HCT116 (cell line): ENCODE data around the gene GPT2. TPM values are rescaled to one million over a fixed set of nuclear protein-coding genes. Genes with fewer than 3 reads are reported as not detected.

Experiments
- ATAC-seq: fragments of 200-7000 bp; cut with Tn5 transposase; 2 replicates; pipeline ENCODE4 v1.9.1; 2020; ENCODE audit warnings: mild to moderate bottlenecking, moderate library complexity
- BruUV-seq: library from RNA; stranded (reverse); fragments of 400-500 nt; replicated peaks from 2 replicates; lab custom pipeline; 2021; lab: Mats Ljungman, UMichigan
- CTCF ChIA-PET: fragments of 300-600 bp; sonication (Branson Sonifier 250); formaldehyde crosslinking; loops from one replicate; lab custom pipeline; 2021; ENCODE audit warnings: antibody characterized with exemption; lab: Charles Lee
- POLR2A ChIA-PET: fragments of 300-600, 350-600 bp; sonication (Branson Sonifier 250); formaldehyde crosslinking; loops from one replicate; lab custom pipeline; 2021; ENCODE audit warnings: antibody characterized with exemption; lab: Charles Lee
- RAD21 ChIA-PET, 2 experiments: fragments of 300-600 bp; sonication (Branson Sonifier 250); formaldehyde crosslinking; loops; one replicate each; lab custom pipeline; 2023; ENCODE audit warnings: low total read pairs in 2 of 2; ENCODE audit not compliant: uncharacterized antibody in 2 of 2, unreplicated experiment in 2 of 2, low non-redundant PET in 1 of 2; lab: Charles Lee
- DNase-seq: peaks from one replicate; pipeline ENCODE4 v3.0.0-alpha.2; 2010; ENCODE audit warnings: low read depth, low spot score
- H2AFZ ChIP-seq: fragments of 200-600 bp; shearing (Covaris generic), sonication (generic); 2 replicates; pipeline ENCODE4 v1.6.1; 2017; ENCODE audit warnings: low read depth, mixed run types, mixed read lengths, antibody characterized with exemption, low read length; ENCODE audit not compliant: poor library complexity, severe bottlenecking
- H3K27ac ChIP-seq: 2 replicates; pipeline ENCODE4 v1.5.1; 2012; ENCODE audit warnings: low read depth, low read length
- H3K27me3 ChIP-seq: fragments of 200-600 bp; sonication (generic); 2 replicates; pipeline ENCODE4 v1.6.1; 2016; ENCODE audit warnings: mixed run types, low read length, mixed read lengths; ENCODE audit not compliant: insufficient read depth
- H3K36me3 ChIP-seq, 2 experiments: fragments of 200-500 bp in 1 of 2; fragments of 200-600 bp in 1 of 2; sonication (Bioruptor generic) in 1 of 2; sonication (generic) in 1 of 2; 2 replicates each; pipeline versions ENCODE4 v1.5.1 to v1.6.1; 2014 to 2016; ENCODE audit warnings: low read length in 2 of 2, inconsistent platforms in 1 of 2, mixed read lengths in 1 of 2, mixed run types in 1 of 2; ENCODE audit not compliant: insufficient read depth in 2 of 2, control insufficient read depth in 1 of 2
- H3K4me1 ChIP-seq, 2 experiments: fragments of 200-600 bp in 1 of 2; sonication (generic) in 1 of 2; 2 replicates each; pipeline versions ENCODE4 v1.5.1 to v1.6.1; 2012 to 2017; ENCODE audit warnings: low read length in 2 of 2, inconsistent platforms in 1 of 2, mild to moderate bottlenecking in 1 of 2, mixed read lengths in 1 of 2, mixed run types in 1 of 2, moderate library complexity in 1 of 2; ENCODE audit not compliant: insufficient read depth in 2 of 2, control insufficient read depth in 1 of 2
- H3K4me2 ChIP-seq: fragments of 200-600 bp; sonication (generic); 2 replicates; pipeline ENCODE4 v1.6.1; 2017; ENCODE audit warnings: mixed run types, low read length, mixed read lengths
- H3K4me3 ChIP-seq, 2 experiments: fragments of 200-600 bp in 1 of 2; sonication (generic) in 1 of 2; replicated peaks in 1 of 2; 2 replicates each; pipeline ENCODE4 v1.5.1; 2011 to 2016; ENCODE audit warnings: low read length in 2 of 2, control low read depth in 1 of 2, low read depth in 1 of 2, mild to moderate bottlenecking in 1 of 2, mixed read lengths in 1 of 2, mixed run types in 1 of 2
- H3K79me2 ChIP-seq: fragments of 200-600 bp; sonication (generic); 2 replicates; pipeline ENCODE4 v1.6.1; 2017; ENCODE audit warnings: mild to moderate bottlenecking, mixed run types, low read length, moderate library complexity, mixed read lengths; ENCODE audit not compliant: insufficient read depth
- H3K9ac ChIP-seq: fragments of 200-600 bp; sonication (generic); 2 replicates; pipeline ENCODE4 v1.6.1; 2016; ENCODE audit warnings: low read length, mixed read lengths
- H3K9me2 ChIP-seq: fragments of 200-600 bp; sonication (generic), shearing (Covaris generic); 2 replicates; pipeline ENCODE4 v1.6.1; 2017; ENCODE audit warnings: mixed run types, mild to moderate bottlenecking, moderate library complexity; ENCODE audit not compliant: insufficient read depth
- H3K9me3 ChIP-seq, 2 experiments: fragments of 200-500 bp in 1 of 2; fragments of 200-600 bp in 1 of 2; sonication (Bioruptor generic) in 1 of 2; sonication (generic) in 1 of 2; 2 replicates each; pipeline ENCODE4 v1.6.1; 2014 to 2017; ENCODE audit warnings: low read length in 2 of 2, mixed read lengths in 2 of 2, inconsistent platforms in 1 of 2, low read depth in 1 of 2, mild to moderate bottlenecking in 1 of 2, mixed run types in 1 of 2, moderate library complexity in 1 of 2; ENCODE audit not compliant: control insufficient read depth in 1 of 2, insufficient read depth in 1 of 2
- H4K20me1 ChIP-seq: fragments of 200-600 bp; sonication (generic), shearing (Covaris generic); 2 replicates; pipeline ENCODE4 v1.6.1; 2017; ENCODE audit warnings: mixed run types, mild to moderate bottlenecking, moderate library complexity; ENCODE audit not compliant: insufficient read depth
- CBX3 ChIP-seq: IDR thresholded peaks from 2 replicates; pipeline ENCODE4 v1.6.1; 2012; ENCODE audit warnings: low read depth
- ELF1 ChIP-seq: IDR thresholded peaks from 2 replicates; pipeline ENCODE4 v1.6.1; 2012; ENCODE audit warnings: low read depth, borderline replicate concordance
- EZH2 ChIP-seq: fragments of 200-600 bp; sonication (generic); IDR thresholded peaks from 2 replicates; pipeline ENCODE4 v1.6.1; 2017; ENCODE audit warnings: antibody characterized with exemption, mixed run types
- EZH2phosphoT487 ChIP-seq: fragments of 200-600 bp; IDR thresholded peaks from 2 replicates; pipeline ENCODE4 v1.6.1; 2018; ENCODE audit warnings: antibody characterized with exemption, borderline replicate concordance
- FOSL1 ChIP-seq: IDR thresholded peaks from 2 replicates; pipeline ENCODE4 v1.6.1; 2012; ENCODE audit warnings: low read depth
- JUND ChIP-seq: IDR thresholded peaks from 2 replicates; pipeline ENCODE4 v1.6.1; 2012
- POLR2A ChIP-seq: IDR thresholded peaks from 2 replicates; pipeline ENCODE4 v1.7.0; 2011; ENCODE audit warnings: borderline replicate concordance; ENCODE audit not compliant: insufficient read depth, insufficient read length; ENCODE audit errors: extremely low read depth
- SP1 ChIP-seq: IDR thresholded peaks from 2 replicates; pipeline ENCODE4 v1.6.1; 2012; ENCODE audit warnings: low read depth
- SRF ChIP-seq: IDR thresholded peaks from 2 replicates; pipeline ENCODE4 v1.6.1; 2012; ENCODE audit warnings: low read depth
- TCF7L2 ChIP-seq: IDR thresholded peaks from 2 replicates; pipeline ENCODE4 v1.7.0; 2011; ENCODE audit warnings: borderline replicate concordance, inconsistent platforms; ENCODE audit not compliant: insufficient read depth, insufficient read length; ENCODE audit errors: extremely low read depth
- YY1 ChIP-seq: IDR thresholded peaks from 2 replicates; pipeline ENCODE4 v1.6.1; 2011; ENCODE audit warnings: low read length, low read depth, moderate library complexity, mild to moderate bottlenecking; ENCODE audit not compliant: insufficient replicate concordance; ENCODE audit errors: extremely low read depth
- ZFX ChIP-seq: fragments of 450-650 bp; IDR thresholded peaks from 2 replicates; pipeline ENCODE4 v1.6.1; 2017
- ZNF274 ChIP-seq: fragments of 200-500 bp; sonication (Bioruptor generic); IDR thresholded peaks from 2 replicates; pipeline ENCODE4 v1.6.1; 2014; ENCODE audit warnings: mild to moderate bottlenecking, low read depth, low read length, inconsistent platforms
- intact Hi-C: fragments of 100-400 bp; cut with micrococcal nuclease; formaldehyde crosslinking; loops from 2 replicates; pipeline ENCODE4 v1.10.0; 2022
- total RNA-seq: library from RNA; stranded (reverse); gene quantifications from one replicate; pipeline ENCODE4 v1.2.1, GENCODE V29; 2021; ENCODE audit not compliant: unreplicated experiment
- TF ChIP-seq, protein P1 (sequence below): IDR thresholded peaks from 2 replicates; pipeline ENCODE4 v1.6.1; 2012
- TF ChIP-seq, protein P2 (sequence below): IDR thresholded peaks from 2 replicates; pipeline ENCODE4 v1.6.1; 2012
- TF ChIP-seq, protein P3 (sequence below): IDR thresholded peaks from 2 replicates; pipeline ENCODE4 v1.6.1; 2012; ENCODE audit warnings: low read depth

Gene GPT2
- total RNA-seq, 1 experiment from 2014 or later, result 50.6 TPM

DNA sequence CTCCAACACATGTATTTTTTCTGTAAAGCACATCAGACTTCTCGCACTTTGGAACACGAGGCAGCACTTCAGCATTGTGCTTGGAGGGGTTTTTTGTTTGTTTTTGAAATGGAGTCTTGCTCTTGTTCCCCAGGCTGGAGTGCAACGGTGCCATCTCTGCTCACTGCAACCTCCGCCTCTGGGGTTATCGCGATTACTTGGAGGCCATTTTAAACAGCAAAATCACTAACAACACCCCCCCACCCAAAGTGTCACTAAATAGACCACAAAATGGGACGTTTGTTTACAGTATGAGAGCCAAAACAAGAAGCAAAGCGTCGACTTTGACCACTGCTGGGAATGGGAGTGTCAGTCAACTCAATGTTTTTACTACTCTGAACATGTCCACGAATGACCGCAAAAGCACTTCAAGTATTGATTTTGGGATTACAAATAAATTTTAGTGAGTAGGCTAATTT, 44.1 kb upstream of the GPT2 start:
- Histone ChIP-seq H3K79me2 (no peaks in the 10 kb centered on the region), H3K9ac (no peak overlapping the region), H3K4me2 (no peak overlapping the region), H3K9me3 (no peaks in the 10 kb centered on the region), H3K4me1 (no peaks in the 10 kb centered on the region), H3K4me3 (no peak overlapping the region), H3K36me3 (no peaks in the 10 kb centered on the region), H3K27ac (no peak overlapping the region), H2AFZ (no peak overlapping the region), H3K9me2 (no peaks in the 10 kb centered on the region), H4K20me1 (no peaks in the 10 kb centered on the region), H3K27me3 (no peaks in the 10 kb centered on the region)
- intact Hi-C loops, result no loop called here
- ChIA-PET RAD21 (no interaction called here), CTCF (interaction anchor here (0.8 kb wide), 1 partner anchor 14 kb away, joined by 3 read pairs; no protein-coding TSS in a partner anchor), POLR2A (no interaction called here)
- DNase-seq (no peak), ATAC-seq (no peak)
- no peak for TF ChIP-seq POLR2A
- no peak for TF ChIP-seq JUND
- TF ChIP-seq, protein P1, sequence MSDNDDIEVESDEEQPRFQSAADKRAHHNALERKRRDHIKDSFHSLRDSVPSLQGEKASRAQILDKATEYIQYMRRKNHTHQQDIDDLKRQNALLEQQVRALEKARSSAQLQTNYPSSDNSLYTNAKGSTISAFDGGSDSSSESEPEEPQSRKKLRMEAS, result no peak
- no TSS peak for BruUV-seq

DNA sequence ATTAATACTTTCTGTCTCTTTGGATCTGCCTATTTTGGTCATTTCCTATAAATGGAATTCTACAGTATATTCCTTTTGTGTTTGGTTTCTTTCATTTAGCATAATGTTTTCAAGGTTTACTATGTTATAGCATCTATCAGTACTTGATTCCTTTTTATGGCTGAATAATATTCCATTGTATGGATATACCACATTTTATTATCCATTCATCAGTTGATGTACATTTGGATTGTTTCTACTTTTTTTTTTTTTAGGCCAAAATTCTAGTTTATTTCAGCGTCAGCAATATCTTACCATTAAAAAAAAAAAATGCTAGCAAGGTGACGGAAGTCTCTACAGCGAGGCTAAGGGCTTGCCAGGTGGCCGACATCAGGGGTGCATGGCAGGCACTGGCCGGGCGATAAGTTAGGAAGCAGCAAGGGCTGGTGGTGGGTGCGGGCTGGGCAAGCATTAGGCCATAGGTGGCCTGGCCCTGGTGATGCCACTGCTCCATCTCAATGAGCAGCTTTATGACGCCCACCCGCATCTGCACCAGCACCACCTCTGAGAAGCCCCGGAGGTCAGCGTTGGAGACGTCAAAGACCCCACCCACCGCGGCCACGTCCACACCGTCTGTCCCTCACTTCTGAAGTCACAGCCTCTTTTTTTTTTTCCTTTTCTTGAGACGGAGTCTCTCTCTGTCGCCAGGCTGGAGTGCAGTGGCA, 41.8 kb upstream of the GPT2 start:
- RAD21 ChIA-PET, result no interaction called here
- ATAC-seq, result no peak
- Histone ChIP-seq H2AFZ (no peak overlapping the region), H3K27me3 (no peaks in the 10 kb centered on the region), H3K4me1 (no peaks in the 10 kb centered on the region), H3K79me2 (no peaks in the 10 kb centered on the region), H3K9ac (no peak overlapping the region), H3K9me2 (no peaks in the 10 kb centered on the region), H3K9me3 (no peaks in the 10 kb centered on the region), H4K20me1 (no peaks in the 10 kb centered on the region), H3K27ac (no peak overlapping the region), H3K4me2 (no peak overlapping the region), H3K36me3 (no peaks in the 10 kb centered on the region), H3K4me3 (no peak overlapping the region)
- no peak for DNase-seq
- POLR2A ChIA-PET, result no interaction called here
- CTCF ChIA-PET, result no interaction called here
- intact Hi-C loops, result no loop called here
- BruUV-seq, result no TSS peak
- no peak for TF ChIP-seq SP1
- TF ChIP-seq EZH2phosphoT487, result no peak
- TF ChIP-seq EZH2, result no peak
- no peak for TF ChIP-seq TCF7L2
- TF ChIP-seq POLR2A, result no peak
- TF ChIP-seq ELF1, result no peak
- TF ChIP-seq ZFX, result no peak
- TF ChIP-seq CBX3, result no peak
- TF ChIP-seq JUND, result no peak
- TF ChIP-seq SRF, result no peak
- no peak for TF ChIP-seq FOSL1
- TF ChIP-seq YY1, result no peak
- TF ChIP-seq, protein P2, sequence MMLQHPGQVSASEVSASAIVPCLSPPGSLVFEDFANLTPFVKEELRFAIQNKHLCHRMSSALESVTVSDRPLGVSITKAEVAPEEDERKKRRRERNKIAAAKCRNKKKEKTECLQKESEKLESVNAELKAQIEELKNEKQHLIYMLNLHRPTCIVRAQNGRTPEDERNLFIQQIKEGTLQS, result no peak
- TF ChIP-seq ZNF274, result no peak
- TF ChIP-seq, protein P3, sequence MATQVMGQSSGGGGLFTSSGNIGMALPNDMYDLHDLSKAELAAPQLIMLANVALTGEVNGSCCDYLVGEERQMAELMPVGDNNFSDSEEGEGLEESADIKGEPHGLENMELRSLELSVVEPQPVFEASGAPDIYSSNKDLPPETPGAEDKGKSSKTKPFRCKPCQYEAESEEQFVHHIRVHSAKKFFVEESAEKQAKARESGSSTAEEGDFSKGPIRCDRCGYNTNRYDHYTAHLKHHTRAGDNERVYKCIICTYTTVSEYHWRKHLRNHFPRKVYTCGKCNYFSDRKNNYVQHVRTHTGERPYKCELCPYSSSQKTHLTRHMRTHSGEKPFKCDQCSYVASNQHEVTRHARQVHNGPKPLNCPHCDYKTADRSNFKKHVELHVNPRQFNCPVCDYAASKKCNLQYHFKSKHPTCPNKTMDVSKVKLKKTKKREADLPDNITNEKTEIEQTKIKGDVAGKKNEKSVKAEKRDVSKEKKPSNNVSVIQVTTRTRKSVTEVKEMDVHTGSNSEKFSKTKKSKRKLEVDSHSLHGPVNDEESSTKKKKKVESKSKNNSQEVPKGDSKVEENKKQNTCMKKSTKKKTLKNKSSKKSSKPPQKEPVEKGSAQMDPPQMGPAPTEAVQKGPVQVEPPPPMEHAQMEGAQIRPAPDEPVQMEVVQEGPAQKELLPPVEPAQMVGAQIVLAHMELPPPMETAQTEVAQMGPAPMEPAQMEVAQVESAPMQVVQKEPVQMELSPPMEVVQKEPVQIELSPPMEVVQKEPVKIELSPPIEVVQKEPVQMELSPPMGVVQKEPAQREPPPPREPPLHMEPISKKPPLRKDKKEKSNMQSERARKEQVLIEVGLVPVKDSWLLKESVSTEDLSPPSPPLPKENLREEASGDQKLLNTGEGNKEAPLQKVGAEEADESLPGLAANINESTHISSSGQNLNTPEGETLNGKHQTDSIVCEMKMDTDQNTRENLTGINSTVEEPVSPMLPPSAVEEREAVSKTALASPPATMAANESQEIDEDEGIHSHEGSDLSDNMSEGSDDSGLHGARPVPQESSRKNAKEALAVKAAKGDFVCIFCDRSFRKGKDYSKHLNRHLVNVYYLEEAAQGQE, result no peak
